NCI-H1105 (cell line): ENCODE measurements around the gene MCTP2.
"Not testable (repeated sequence)": the region's sequence is repeated elsewhere in the genome, so short reads cannot be mapped to it uniquely, and the experiment has no call there.

Experiments used
- DNase-seq: peaks from one replicate; lab custom pipeline; 2025; lab: John Stamatoyannopoulos, UW

MCTP2 gene

DNA sequence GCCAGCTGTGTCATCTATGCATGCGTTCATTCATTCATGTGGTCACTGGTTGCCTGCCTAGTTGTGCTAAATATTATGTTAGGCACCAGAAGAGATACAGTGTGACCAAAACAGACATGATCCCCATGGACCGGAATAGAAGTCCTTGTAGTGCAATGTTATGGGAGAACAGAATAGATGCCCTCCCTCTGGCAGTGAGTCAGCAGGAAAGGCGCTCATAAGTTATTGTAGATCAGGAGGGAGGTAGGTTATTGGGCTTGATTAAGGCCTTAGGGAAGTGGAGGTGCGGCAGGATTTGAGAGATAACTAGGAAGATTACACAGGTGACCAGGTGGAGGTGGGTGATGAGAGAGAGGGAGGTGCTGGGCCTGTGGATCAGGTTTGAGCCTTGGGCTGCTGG lies 5.2 kb downstream of the MCTP2 start:
- no peak for DNase-seq

DNA sequence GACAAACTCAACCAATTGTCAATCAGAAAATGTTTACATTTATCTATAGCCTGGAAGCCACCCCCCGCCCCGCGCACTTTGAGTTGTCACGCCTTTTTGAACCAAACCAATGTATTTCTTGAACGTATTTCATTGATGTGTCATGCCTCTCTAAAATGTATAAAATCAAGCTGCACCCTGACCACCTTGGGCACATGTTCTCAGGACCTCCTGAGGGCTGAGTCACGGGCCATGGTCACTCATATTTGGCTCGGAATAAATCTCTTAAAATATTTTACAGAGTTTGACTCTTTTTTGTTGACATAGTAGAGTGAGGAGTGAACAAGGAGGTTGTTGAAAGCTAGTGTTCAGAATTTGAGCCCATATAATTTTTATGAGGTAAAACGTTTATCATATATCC lies 6.5 kb downstream of the MCTP2 start:
- DNase-seq, result no peak

DNA sequence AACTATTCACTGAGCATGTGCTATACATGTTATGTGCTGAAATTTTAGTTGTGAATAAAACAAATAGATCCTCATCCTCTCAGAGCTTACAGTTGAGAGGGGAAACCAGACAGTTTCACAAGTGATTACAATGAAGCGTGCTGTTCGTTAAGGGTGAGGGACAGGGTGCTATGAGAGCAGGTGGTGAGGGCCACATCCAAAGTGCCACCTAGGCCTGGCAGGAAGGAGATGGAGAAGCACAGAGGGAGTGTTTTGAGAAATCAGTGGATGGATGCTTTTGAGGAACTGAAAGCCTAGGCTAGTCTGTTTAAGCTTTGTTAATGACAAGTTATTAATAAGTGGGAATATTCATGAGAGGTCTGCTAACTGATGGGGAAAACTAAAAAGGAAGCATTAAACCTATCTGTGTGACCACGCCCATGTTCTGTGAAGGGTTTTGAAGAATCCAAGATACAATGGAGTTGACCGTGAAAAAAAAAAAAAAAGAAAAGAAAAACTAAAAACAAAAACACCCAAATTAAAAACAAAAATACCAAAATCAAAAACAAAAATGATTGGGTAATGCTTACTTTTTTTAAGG lies 7.3 kb downstream of the MCTP2 start:
- no peak for DNase-seq

DNA sequence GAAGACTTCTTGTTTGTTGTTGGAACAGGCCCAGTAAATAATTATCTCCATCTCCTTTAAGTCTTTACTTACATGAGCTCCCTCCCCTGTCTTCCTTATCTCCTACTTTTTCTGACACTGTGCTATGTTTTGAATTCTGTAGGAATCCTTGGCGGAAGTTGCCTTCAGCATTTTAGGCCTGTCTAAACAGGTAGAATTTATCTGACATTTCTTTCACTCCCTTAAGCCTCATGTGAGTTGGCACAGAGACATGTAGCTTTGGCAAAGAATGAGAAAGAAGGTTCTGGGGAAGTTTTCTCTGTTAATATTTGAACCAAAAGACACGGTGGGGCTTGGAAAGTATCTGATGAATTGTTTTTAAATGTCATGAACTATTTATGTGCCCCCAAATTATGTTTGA lies 8.1 kb downstream of the MCTP2 start:
- no peak for DNase-seq

DNA sequence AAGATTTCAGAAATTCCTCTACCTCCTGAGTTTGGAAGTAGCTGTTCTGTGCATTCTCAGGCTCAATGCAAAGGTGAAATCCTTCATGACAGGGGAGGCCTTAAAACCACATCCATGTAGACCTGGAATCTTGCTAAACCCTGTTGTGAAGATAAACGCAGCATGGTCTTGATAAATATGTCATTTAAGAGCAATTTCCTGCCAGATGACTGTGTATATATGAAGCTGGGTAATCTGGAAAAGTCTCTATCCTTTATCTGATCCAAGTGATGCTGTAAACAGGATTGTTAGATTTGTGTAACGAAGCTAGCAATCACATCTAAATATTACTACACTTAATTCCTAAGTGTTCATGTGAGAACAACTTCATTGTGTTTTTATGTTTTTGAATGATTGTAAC lies 9.1 kb downstream of the MCTP2 start:
- no peak for DNase-seq

DNA sequence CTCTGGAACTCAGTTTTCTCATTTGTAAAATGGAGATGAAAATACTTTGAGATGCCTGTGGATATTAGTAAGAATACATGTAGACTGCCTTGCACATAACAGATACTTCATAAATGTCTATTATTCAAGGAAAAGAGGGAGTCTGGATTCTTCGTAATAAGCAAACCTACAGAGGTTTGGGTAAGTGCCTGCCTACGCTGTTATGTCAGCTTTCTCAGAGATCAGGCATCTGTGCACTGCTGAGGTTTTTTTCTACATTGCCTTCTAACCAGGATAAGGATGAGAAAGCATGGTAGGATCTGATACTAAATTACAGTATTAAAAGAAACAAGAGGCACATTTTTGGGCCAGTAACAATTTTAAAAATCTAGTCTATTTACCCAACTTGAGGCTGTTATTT lies 10.9 kb downstream of the MCTP2 start:
- no peak for DNase-seq

DNA sequence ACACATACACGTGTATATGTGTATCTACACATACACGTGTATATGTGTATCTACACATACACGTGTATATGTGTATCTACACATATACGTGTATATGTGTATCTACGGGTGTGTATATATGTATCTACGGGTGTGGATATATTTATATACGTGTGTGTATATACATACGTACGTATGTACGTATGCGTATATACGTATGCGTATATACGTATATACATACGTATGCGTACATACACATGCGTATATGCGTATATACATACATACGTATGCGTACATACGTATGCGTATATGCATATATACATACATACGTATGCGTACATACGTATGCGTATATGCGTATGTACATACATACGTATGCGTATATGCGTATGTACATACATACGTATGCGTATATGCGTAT lies 11.6 kb downstream of the MCTP2 start:
- not testable (repeated sequence) for DNase-seq

DNA sequence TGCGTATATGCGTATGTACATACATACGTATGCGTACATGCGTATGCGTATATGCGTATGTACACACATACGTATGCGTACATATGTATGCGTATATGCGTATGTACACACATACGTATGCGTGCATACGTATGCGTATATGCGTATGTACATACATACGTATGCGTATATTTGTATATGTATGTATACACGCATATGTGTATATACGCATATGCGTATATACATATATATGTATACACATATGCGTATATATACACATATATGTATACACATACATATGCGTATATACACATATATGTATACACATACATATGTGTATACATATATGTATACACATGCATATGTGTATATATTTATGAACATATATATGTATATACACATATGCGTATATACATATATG lies 12.1 kb downstream of the MCTP2 start:
- DNase-seq, result no peak

DNA sequence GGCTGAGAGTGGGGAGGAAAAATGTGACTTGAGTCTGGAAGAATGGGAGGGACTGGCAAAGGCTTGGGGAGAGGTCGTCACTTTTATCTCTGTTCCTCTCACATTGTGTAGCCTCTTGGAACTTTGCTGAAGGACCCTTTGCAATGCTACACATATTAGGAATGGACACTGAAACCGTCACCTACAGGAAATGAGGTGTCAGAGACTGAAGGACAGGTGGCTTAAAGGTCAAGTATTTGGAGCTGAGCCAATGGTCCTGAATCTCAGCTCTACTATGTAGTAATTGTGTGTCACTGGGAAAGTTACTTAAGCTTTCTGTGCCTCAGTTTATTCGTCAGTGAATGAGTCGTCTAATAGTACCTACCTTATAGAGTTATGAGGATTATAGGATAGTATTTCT lies 14.7 kb downstream of the MCTP2 start:
- no peak for DNase-seq

DNA sequence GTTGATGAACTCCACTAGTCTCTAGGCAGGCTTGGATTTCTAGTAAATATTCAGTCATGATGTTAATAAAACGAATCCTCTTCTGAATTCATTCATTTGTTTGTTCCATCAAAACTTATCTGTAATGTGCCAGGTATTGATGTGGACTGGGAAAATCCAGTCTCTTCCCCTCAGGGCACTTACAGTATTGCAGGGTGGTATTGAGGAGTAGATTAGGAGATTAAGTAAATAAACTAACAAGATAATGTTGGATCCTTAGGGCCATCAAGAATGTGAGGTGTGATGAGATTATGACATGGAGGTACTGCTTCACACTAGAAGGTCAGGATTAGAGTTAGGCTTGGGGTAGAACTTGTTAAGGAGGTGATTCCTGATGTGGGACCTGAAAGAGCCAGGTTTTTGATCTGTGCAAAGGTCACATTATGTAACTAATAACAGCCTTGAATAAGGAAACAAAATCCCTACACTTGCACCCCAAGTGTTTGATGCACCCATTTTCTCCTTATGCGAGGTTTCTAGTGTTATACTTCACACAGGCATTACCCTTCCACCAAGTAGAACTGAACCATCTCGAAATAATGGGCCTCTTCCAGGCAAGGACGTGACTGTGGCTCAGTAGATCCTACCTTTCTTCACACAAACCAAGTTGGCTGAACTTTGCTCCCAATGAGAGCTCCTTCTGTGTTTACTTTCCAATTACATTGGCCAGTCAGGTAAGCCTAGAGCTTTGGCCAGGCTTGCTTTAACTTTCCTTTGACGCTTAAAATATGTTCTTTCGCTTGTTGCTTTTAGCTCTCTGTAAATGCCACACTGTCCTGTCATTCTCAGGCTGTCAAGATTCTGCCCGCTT lies 16.7 kb downstream of the MCTP2 start:
- no peak for DNase-seq

DNA sequence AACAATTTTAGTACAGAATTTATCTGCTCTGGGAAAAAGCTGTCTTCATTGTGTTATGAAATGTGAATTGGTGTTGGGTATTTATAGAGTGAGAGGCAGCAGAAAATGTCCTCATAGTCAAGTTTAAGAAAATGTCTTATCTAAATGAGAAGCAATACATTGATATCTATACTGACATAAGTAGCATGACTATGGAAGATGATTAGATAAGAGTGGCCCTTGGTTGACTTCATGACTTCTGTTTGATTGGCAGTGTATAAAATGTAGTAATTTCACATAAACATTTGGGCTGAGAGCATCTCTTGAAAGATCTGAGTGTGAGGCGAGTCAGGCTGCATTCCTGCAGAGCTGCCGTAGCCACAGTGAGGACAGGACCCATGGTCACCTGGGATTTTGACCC lies 19.4 kb downstream of the MCTP2 start:
- DNase-seq, result no peak

DNA sequence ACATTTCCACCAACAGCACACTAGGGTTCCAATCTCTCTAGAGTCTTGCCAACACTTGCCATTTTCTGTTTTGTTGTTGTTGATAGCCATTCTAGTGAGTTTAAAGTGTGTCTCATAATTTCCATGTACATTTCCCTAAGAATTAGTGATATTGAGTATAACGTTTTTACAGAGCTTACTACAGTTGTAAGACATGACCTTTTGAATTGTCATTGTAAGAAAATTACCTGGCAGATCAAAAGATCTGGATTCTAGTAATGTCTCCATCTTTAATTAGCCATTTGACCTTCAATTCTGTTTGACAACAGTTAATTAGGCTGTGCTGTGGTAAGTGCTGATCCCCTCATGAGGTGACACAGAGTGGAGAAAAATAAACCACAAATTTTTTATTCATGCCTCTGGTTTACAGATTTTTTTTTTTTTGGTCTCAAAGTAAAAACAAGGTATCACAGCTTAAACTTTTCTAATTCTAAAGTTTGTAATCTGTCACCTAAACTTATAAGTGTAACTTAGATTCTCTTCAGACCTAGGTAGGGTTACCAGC lies 20.9 kb downstream of the MCTP2 start:
- DNase-seq, result no peak

DNA sequence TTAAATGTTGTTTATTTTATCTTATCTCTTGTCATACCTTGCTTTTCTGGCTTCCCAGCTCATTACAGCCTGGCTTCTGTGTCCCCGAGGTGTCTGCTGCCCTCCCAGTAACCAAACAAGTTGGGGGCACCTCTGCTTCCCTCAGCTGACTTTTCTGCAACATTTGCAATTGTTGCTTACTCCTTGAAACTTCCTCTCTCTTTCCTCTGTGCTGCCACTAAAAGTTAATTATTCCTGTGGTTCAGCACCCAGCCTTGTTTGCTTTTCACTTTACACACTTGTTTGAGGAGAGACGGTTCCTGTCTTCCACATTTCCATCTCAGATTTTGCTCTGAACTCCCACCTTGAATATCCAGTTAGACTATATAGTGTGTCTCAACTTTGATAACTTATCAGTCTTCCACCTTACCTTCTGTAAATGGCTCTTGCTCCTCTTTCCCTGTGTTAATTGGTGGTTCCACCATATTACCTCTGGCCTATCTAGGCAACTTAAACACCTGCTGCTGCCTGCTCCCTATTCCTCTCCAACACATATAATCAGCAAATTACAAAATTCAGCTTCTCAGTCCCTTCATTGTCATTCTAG lies 21.6 kb downstream of the MCTP2 start:
- DNase-seq, result no peak

DNA sequence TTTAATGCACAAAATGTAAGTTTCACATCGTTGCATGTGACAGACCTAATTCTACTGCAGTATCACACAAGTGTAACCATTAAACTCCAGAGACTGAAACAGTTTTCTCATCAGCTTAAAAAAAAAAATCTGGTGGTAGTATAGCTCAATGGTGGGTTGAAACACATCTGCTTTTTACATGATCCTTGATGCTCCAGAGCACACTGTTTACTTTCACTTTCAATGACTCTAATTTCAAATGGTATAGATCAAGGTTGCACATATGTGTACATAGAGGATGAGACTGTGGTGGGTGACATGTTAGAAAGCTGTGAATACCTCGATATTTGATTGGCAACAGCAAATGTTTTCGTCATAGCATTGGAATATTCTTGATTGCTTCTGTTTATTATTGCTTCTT lies 22.4 kb downstream of the MCTP2 start:
- DNase-seq, result no peak

DNA sequence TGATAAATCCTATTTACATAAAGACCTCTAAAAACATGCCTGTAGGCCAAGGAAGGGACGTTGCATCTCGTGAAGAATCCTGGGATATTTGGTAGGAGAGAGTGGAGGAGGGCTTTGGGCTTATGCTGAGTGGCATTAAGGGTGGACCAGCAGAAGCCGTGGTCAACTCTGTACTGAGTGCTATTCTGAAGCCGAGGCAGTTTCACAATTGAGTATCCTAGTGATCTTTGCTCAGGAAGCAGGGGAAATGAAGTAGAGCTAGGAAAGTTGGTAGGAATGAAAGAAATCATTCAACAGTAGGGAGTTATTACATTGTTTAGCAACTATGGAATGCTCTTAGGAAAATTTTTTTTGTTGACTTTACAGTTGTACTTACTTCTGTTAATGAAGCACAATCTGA lies 24.2 kb downstream of the MCTP2 start:
- DNase-seq, result no peak

DNA sequence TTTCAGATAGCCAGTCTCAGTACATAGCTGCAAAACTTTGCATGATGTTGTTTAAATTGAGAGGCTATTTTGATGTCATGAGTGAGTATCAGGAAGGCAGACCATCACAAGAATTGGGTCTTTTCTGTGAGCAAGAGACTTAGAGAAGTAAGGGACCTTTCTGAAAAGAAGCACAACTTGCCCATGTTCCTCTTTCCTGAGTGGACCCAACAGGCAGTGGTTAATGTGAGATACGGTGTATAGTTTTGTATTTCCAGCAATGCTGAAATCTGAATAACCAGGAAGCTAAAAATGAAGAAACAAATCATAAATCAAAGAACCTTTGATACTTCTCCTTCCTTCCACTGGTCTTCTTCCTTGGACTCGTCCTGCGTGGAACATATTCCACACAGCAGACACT lies 25.1 kb downstream of the MCTP2 start:
- DNase-seq, result no peak

DNA sequence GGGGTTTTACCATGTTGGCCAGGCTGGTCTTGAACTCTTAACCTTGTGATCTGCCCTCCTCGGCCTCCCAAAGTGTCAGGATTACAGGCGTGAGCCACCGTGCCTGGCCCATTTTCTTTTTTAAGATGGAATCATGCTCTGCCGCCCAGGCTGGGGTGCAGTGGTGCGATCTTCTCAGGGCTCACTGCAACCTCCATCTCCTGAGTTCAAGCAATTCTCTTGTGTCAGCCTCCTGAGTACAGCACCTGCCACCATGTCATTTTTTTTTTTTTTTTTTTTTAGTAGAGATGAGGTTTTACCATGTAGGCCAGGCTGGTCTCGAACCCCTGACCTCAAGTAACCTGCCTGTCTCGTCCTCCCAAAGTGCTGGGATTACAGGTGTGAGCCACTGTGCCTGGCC lies 26.4 kb downstream of the MCTP2 start:
- DNase-seq, result not testable (repeated sequence)

DNA sequence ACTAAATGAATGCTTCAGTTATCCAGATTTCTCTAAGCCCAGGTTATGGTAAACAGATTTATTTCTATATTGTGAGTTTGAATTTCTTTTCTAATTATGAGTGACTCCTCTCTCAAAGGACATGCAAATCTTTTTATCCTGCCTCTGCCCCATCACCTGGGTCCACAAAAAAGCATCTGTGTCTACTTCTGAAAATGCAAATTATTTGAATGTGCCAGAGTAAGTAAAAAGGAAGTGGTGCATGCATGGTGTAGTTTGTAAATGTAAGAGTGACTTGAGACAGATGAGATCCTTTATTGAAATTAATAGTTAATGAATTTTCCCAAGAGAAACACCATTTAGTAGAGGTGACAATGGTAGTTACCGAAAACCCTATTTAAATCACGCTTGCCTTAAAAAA lies 26.9 kb downstream of the MCTP2 start:
- DNase-seq, result no peak

DNA sequence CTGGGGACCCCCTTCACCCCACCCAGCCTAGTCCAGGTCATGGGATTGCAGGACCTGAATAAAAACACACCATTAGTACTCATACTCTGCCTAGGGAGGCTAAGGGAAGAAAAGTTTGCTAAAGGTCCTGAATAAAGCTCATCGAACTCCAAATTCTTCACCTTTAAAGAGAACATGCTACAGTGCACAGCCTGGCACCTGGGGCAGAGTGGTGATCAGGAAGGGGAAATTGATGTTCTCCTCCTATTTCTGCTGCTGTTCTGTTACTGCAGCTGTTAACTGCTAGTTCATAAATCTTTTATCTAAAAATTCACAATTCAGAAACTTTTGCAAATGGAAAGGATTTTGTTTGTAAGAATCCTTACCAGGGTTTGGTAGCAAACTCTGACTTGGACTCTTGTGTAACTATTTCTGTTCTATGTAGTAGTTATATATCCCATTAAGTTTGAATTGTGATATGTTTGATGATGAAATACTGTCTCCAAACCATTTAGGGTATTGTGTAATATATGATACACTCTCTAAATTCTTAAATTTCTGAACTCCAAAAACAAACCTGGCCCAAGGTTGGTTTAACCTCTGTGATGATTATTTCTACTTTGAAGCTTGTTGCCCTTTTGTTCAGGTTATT lies 27.9 kb downstream of the MCTP2 start:
- DNase-seq, result no peak

DNA sequence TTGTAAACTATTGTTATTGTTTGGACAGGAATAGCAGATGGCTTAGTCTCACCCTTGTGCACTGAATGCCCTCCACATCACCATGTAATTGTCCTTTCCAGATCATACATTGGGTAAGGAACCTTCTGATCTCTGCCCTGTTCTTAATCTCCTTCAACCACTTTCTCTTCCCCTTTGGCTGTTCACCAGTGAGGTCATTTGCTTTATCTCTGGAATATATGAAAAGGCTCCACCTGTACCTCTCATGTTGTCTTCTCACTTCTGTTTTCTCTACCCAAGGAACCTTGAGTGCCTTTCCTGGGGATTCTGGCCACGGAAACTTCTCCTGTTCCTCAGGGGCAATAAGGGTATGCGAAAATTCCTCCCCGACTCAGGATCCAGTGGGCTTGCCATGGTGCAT lies 28.5 kb downstream of the MCTP2 start:
- DNase-seq, result no peak

DNA sequence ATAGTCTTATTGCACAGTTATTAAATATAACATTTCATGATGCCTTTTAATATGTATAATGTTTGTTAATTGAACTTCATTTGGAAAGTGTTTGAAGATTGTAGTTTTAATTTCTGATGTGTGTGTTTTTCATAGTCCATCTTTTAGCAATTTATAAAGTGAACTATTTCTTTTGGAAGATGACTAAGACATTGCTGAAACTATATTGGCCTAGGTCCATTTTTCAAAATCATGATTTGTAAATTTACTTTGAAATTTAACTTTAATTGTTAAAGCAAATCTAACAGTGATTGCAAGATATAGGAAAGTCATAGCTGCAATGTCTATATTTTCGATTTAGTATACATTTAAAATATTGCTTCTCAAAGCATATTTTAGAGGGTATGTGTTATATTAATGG lies 30.8 kb downstream of the MCTP2 start:
- no peak for DNase-seq

DNA sequence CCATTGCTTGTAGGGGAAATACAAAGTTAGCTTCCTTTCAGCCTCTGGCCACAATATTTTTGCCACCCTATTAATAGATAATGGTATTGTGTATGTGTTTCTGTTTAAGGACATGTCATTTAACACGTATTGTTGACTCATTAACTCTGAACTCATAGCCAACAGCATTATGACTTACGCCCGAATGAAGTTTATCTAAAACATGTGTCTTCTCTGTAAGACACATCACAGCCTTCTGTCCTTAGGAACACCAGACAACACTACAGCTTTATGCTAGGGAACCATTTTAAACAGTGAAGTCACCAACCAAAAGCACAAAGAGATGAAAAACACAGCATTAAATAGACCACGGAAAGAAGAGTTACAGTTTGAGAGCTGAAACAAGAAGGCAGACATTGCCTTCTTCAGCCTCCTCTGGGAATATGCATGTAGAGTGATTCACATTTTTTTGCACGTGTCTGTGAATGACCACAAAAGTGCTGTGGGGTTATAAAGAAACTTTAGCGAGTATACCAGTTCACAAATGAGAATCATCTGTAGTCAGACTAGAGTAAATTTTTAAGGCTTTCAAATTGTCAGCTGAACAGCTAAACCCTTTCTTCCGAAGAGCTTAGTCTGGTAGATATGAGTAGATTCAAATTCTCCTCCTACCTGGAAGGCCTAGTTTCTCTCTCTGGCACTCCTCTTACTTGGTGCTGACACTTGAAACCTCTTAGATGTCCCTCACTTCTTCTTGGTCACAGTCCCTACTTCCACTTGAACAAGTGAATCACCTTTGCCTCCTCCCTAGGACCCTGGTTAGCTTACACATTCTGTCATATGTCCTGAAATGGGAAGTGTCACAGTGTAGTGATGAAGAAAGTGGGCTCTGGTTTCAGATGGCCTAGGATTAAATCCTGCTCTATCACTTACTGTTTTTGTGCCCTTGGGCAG lies 32.2 kb downstream of the MCTP2 start:
- no peak for DNase-seq
